GM21737 (cell line): Measurements from ENCODE around the gene RFTN1.

ENCODE experiments used
- ATAC-seq: cut with Tn5 transposase; IDR thresholded peaks from one replicate; pipeline ENCODE4 v1.9.1; 2021; ENCODE audit warnings: mild to moderate bottlenecking, moderate library complexity; ENCODE audit not compliant: unreplicated experiment

Gene RFTN1

GRCh38 chr3:16513141-16514020 is at the start of gene RFTN1:
Gene RFTN1, minus strand, starts transcription at chr3:16513699. Its CDS starts 19,830 bp downstream, at chr3:16493869.
- ATAC-seq: no peak

- no peak for ATAC-seq
These were observed 46.3 kb upstream of the RFTN1 start for GRCh38 chr3:16559653-16560365.

GRCh38 chr3:16554126-16554525 is 40.6 kb upstream of the RFTN1 start:
- no peak for ATAC-seq

GRCh38 chr3:16552757-16553156 is 39.3 kb upstream of the RFTN1 start:
- no peak for ATAC-seq

- ATAC-seq: no peak
These were observed 38.0 kb upstream of the RFTN1 start for GRCh38 chr3:16551342-16551976.

GRCh38 chr3:16550676-16551341 is 37.3 kb upstream of the RFTN1 start:
- peak; percentile 91 for ATAC-seq

GRCh38 chr3:16550305-16550675 is 36.8 kb upstream of the RFTN1 start:
- peak; percentile 27 for ATAC-seq

- no peak for ATAC-seq
These were observed 35.2 kb upstream of the RFTN1 start for GRCh38 chr3:16548721-16549120.

- no peak for ATAC-seq
These were observed 34.3 kb upstream of the RFTN1 start for GRCh38 chr3:16547561-16548357.

GRCh38 chr3:16546186-16547010 is 32.9 kb upstream of the RFTN1 start:
- ATAC-seq: no peak

GRCh38 chr3:16545413-16546185 is 32.1 kb upstream of the RFTN1 start:
- ATAC-seq: no peak

- no peak for ATAC-seq
These were observed 29.9 kb upstream of the RFTN1 start for GRCh38 chr3:16543242-16543864.

GRCh38 chr3:16538507-16538906 is 25.0 kb upstream of the RFTN1 start:
- ATAC-seq: no peak

GRCh38 chr3:16536996-16537395 is 23.5 kb upstream of the RFTN1 start:
- ATAC-seq: no peak

- no peak for ATAC-seq
These were observed 22.8 kb upstream of the RFTN1 start for GRCh38 chr3:16536344-16536663.

GRCh38 chr3:16534640-16535262 is 21.3 kb upstream of the RFTN1 start:
- ATAC-seq: no peak

GRCh38 chr3:16533928-16534574 is 20.6 kb upstream of the RFTN1 start:
- no peak for ATAC-seq
